Panc1 (cell line): ENCODE measurements around the gene CIITA.

Source experiments
- CTCF ChIP-seq: fragments of 450-650 bp; IDR thresholded peaks from 2 replicates; pipeline ENCODE4 v1.5.1; 2017; ENCODE audit warnings: mild to moderate bottlenecking
- POLR2AphosphoS5 ChIP-seq: IDR thresholded peaks from 2 replicates; pipeline ENCODE4 v1.6.1; 2012; ENCODE audit warnings: mild to moderate bottlenecking, low read depth, low read length, moderate library complexity
- SIN3A ChIP-seq: IDR thresholded peaks from 2 replicates; pipeline ENCODE4 v1.6.1; 2012; ENCODE audit warnings: low read depth, mild to moderate bottlenecking, low read length, moderate library complexity, borderline replicate concordance; ENCODE audit not compliant: insufficient read depth

GRCh38 chr16:10839279-10839666 lies 37.7 kb upstream of the CIITA start:
- TF ChIP-seq CTCF = no peak
- no peak for TF ChIP-seq POLR2AphosphoS5
- no peak for TF ChIP-seq SIN3A
